MM.1S (cell line): ENCODE results near the gene NLK.

Experiments used
- DNase-seq: peaks from one replicate; pipeline ENCODE4 v3.0.0-alpha.2; 2015
- H2AFZ ChIP-seq: fragments of 300-600 bp; sonication (generic); 2 replicates; pipeline ENCODE4 v1.6.0; 2016; ENCODE audit warnings: antibody characterized with exemption, low read length
- H3F3A ChIP-seq: fragments of 300-600 bp; sonication (generic); 2 replicates; pipeline ENCODE4 v1.6.1; 2016; ENCODE audit warnings: mild to moderate bottlenecking, antibody characterized with exemption, low read length, moderate library complexity, mixed read lengths; ENCODE audit not compliant: insufficient read depth
- H3K27ac ChIP-seq: fragments of 300-600 bp; sonication (generic); 2 replicates; pipeline ENCODE4 v1.5.1; 2016; ENCODE audit warnings: mild to moderate bottlenecking, low read length
- H3K27me3 ChIP-seq: fragments of 300-600 bp; sonication (generic); replicated peaks from 2 replicates; pipeline ENCODE4 v1.6.0; 2016; ENCODE audit warnings: low read length; ENCODE audit not compliant: insufficient read depth
- H3K36me3 ChIP-seq: fragments of 300-600 bp; sonication (generic); replicated peaks from 2 replicates; pipeline ENCODE4 v1.6.1; 2016; ENCODE audit warnings: mild to moderate bottlenecking, low read length, mixed read lengths; ENCODE audit not compliant: insufficient read depth
- H3K4me1 ChIP-seq: fragments of 300-600 bp; sonication (generic); 2 replicates; pipeline ENCODE4 v1.6.1; 2016; ENCODE audit warnings: low read length, mixed read lengths
- H3K4me2 ChIP-seq: fragments of 300-600 bp; sonication (generic); 2 replicates; pipeline ENCODE4 v1.6.0; 2016; ENCODE audit warnings: low read depth, low read length
- H3K4me3 ChIP-seq: fragments of 300-600 bp; sonication (generic); 2 replicates; pipeline ENCODE4 v1.5.1; 2016; ENCODE audit warnings: low read length, mixed read lengths
- H3K79me2 ChIP-seq: fragments of 300-600 bp; sonication (generic); 2 replicates; pipeline ENCODE4 v1.6.1; 2016; ENCODE audit warnings: mixed run types, low read length, mixed read lengths
- H3K9ac ChIP-seq: fragments of 300-600 bp; sonication (generic); 2 replicates; pipeline ENCODE4 v1.6.1; 2016; ENCODE audit warnings: low read length, mixed read lengths
- H3K9me2 ChIP-seq: fragments of 300-600 bp; sonication (generic); replicated peaks from 2 replicates; pipeline ENCODE4 v1.6.1; 2016; ENCODE audit warnings: mild to moderate bottlenecking, low read length, mixed read lengths; ENCODE audit not compliant: insufficient read depth
- H3K9me3 ChIP-seq: fragments of 300-600 bp; sonication (generic); replicated peaks from 2 replicates; pipeline ENCODE4 v1.6.1; 2016; ENCODE audit warnings: mild to moderate bottlenecking, low read length, mixed read lengths; ENCODE audit not compliant: insufficient read depth
- H4K20me1 ChIP-seq: fragments of 300-600 bp; sonication (generic); 2 replicates; pipeline ENCODE4 v1.6.1; 2016; ENCODE audit warnings: mild to moderate bottlenecking, low read length, moderate library complexity, mixed read lengths; ENCODE audit not compliant: insufficient read depth
- EZH2 ChIP-seq: fragments of 300-600 bp; sonication (generic); optimal IDR thresholded peaks from 2 replicates; pipeline ENCODE3; 2017; ENCODE audit warnings: low read depth, mild to moderate bottlenecking, antibody characterized with exemption, low read length, mixed read lengths
- EZH2phosphoT487 ChIP-seq: fragments of 300-600 bp; sonication (generic); IDR thresholded peaks from 2 replicates; pipeline ENCODE4 v1.6.1; 2018; ENCODE audit warnings: antibody characterized with exemption, low read length
- TF ChIP-seq, protein P1 (sequence below): fragments of 300-600 bp; sonication (generic); IDR thresholded peaks from 2 replicates; pipeline ENCODE4 v1.5.1; 2016; ENCODE audit warnings: antibody characterized with exemption, low read length, mixed read lengths

The NLK gene

DNA sequence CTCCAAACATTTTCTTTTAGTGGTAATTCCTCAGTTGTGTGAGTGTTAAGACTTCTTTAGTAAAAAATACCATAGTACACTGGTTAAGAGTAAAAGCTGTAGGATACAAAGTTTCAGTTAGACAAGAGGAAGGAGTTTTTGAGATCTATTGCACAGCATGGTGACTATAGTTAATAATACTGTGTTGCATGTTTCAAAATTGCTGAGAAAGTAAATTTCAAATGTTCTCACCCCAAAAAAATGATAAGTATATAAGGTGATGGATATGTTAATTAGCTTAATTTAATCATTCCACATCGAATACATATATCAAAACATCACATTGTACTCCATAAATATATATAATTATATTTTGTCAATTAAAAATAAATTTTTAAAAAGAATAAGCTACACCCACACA is 22.0 kb upstream of the NLK start:
- no peak for DNase-seq
- H3F3A ChIP-seq = no peaks in the 10 kb centered on the region
- H3K4me2 ChIP-seq = no peak overlapping the region
- H3K4me3 ChIP-seq = no peak overlapping the region
- TF ChIP-seq EZH2phosphoT487 = no peak
- no peak for TF ChIP-seq EZH2
- TF ChIP-seq, protein P1, sequence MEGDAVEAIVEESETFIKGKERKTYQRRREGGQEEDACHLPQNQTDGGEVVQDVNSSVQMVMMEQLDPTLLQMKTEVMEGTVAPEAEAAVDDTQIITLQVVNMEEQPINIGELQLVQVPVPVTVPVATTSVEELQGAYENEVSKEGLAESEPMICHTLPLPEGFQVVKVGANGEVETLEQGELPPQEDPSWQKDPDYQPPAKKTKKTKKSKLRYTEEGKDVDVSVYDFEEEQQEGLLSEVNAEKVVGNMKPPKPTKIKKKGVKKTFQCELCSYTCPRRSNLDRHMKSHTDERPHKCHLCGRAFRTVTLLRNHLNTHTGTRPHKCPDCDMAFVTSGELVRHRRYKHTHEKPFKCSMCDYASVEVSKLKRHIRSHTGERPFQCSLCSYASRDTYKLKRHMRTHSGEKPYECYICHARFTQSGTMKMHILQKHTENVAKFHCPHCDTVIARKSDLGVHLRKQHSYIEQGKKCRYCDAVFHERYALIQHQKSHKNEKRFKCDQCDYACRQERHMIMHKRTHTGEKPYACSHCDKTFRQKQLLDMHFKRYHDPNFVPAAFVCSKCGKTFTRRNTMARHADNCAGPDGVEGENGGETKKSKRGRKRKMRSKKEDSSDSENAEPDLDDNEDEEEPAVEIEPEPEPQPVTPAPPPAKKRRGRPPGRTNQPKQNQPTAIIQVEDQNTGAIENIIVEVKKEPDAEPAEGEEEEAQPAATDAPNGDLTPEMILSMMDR = no peak
- H3K9me3 ChIP-seq = no peaks in the 10 kb centered on the region
- no peaks in the 10 kb centered on the region for H3K27me3 ChIP-seq
- H3K4me1 ChIP-seq = no peaks in the 10 kb centered on the region
- no peaks in the 10 kb centered on the region for H4K20me1 ChIP-seq
- no peak overlapping the region for H3K27ac ChIP-seq
- H3K9ac ChIP-seq = no peak overlapping the region
- no peaks in the 10 kb centered on the region for H3K36me3 ChIP-seq
- H3K79me2 ChIP-seq = no peaks in the 10 kb centered on the region
- no peaks in the 10 kb centered on the region for H3K9me2 ChIP-seq
- no peak overlapping the region for H2AFZ ChIP-seq

DNA sequence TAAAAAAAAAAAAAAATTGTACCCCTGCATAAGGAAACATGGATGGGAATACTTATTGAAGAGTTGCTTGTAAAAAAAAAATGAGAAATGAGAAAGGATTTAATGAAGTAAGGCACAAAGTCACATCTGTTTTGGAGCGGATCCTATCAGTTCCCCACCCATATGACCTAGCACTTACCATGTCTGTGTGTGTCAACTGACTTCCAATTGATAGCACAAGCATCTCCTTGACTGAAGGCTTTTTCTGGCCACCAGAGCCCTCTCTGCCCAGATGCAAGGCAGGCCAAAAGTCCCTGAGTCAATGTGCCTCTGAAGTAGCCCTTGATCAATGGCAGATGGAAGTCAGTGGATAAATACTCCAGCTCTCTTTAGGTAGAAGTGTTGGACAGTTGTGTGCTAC is 13.4 kb upstream of the NLK start:
- TF ChIP-seq, protein P1 = no peak
- TF ChIP-seq EZH2 (no peak), EZH2phosphoT487 (no peak)
- H3K4me2 ChIP-seq = no peak overlapping the region
- H3K36me3 ChIP-seq = no peaks in the 10 kb centered on the region

DNA sequence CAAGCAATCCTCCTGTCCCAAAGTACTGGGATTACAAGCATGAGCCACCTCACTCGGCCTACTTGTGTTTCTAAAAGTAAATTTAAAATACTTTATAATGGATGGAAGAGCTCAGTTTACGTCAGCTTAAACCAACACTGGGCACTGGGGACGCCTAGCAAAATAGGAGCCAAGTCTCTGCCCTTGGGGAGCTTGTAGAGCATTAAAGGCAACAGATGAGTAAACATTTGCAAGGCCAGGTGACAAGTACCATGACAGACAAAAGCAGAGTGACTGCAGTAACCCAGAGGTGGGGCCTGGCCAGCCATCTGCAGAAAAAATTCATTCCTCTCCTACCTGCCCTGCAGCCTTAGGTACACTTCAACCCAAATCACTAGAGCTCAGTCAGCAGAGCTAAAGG is 12.1 kb upstream of the NLK start:
- no peaks in the 10 kb centered on the region for H3K9me2 ChIP-seq

More for the DNA sequence above, 13.4 kb upstream of the NLK start:
- no peak overlapping the region for H3K27ac ChIP-seq
- no peaks in the 10 kb centered on the region for H3K4me1 ChIP-seq
- H3K9me3 ChIP-seq = no peaks in the 10 kb centered on the region
- H3K9ac ChIP-seq = no peak overlapping the region
- no peaks in the 10 kb centered on the region for H3K9me2 ChIP-seq
- H3F3A ChIP-seq = no peaks in the 10 kb centered on the region
- H4K20me1 ChIP-seq = no peaks in the 10 kb centered on the region
- no peak overlapping the region for H2AFZ ChIP-seq
- H3K4me3 ChIP-seq = no peak overlapping the region
- DNase-seq = no peak
- no peaks in the 10 kb centered on the region for H3K27me3 ChIP-seq
- no peaks in the 10 kb centered on the region for H3K79me2 ChIP-seq

More for the DNA sequence above, 12.1 kb upstream of the NLK start:
- no peak for DNase-seq
- TF ChIP-seq EZH2phosphoT487 = no peak
- TF ChIP-seq, protein P1 = no peak
- no peak for TF ChIP-seq EZH2
- Histone ChIP-seq H2AFZ (no peak overlapping the region), H3K27me3 (no peaks in the 10 kb centered on the region), H3K4me1 (no peaks in the 10 kb centered on the region), H3K27ac (no peak overlapping the region), H3K4me3 (no peak overlapping the region), H3K36me3 (no peaks in the 10 kb centered on the region), H3K79me2 (no peaks in the 10 kb centered on the region), H3F3A (no peaks in the 10 kb centered on the region), H3K4me2 (no peak overlapping the region), H3K9me3 (no peaks in the 10 kb centered on the region), H3K9ac (no peak overlapping the region), H4K20me1 (no peaks in the 10 kb centered on the region)
